CD4-positive, alpha-beta T cell treated with Interferon alpha-2 for 1 hour (primary cell): ENCODE data around the gene APPL2.
"Not testable (repeated sequence)": the region's sequence is repeated elsewhere in the genome, so short reads cannot be mapped to it uniquely, and the experiment has no call there.

ENCODE experiments used
- DNase-seq, 2 donors: peaks; one replicate each; pipeline ENCODE4 v3.0.0-alpha.2; 2020 to 2022

APPL2 gene

DNA sequence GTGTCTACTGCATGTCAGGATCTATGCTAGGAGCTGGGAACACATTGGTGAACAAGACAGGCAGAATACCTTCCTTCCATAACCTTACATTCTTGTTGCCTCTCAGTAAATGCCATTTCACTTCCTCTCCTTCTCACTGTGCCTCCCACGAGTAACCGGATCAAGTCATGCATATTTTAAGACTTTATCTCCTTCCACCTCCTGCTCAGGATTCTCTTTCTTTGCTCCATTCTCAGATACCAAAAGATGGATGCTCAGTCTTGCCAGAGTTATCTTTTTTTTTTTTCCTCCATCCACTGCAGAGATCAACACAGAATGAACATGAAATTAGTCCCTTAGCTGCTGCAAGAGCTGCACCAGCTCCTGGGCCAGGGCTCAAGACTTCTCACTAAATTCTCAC lies 20.0 kb upstream of the APPL2 start:
- no peak for DNase-seq

DNA sequence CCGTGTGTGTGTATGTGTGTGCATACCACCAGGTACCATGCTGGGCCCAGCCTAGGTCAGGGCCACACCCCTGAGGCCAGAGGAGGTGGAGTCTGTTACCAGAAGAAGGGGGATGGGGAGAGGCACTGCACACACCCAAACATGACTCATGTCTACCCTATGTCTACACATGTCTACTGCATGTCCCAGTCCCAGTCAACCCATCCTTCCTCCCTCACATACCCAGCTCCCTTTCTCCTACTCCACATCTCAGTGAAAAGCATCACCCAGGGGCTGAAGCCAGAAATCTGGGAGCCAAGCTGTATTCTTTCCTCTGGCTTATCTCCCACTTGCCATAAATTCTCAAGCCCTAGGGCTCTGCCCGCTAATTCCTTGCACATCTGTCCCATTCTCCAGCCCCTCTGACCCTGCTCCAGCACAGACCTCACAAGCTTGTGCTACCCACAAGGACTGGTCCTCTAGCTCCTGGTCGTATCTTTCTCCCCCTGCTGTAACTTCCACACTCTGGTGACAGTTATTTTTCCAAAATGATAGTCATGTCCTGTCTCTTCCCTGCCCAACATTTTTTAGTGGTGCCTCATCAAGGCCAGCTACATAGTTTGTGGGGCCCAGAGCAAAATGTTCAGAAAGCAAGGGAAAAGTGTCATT lies 18.0 kb upstream of the APPL2 start:
- DNase-seq, result no peak

DNA sequence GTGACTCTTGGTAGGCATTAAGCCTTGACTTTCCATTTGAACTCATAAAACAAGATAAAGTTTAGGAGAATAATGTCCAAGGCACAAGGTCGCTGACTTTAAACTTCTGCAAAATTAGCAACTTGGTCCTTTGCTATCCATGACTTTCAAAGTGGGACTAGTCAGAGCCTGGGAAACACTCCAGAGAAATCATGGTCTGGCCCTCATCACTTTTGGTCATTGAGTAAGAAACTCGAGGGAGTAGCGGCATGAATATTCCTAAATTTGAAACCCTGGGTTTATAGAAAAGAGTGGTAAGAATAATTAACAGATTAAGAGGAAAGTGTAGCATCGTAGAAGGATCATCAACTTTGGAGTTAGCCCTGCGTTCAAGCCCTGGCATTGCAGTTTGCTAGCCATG lies 16.9 kb upstream of the APPL2 start:
- no peak for DNase-seq

DNA sequence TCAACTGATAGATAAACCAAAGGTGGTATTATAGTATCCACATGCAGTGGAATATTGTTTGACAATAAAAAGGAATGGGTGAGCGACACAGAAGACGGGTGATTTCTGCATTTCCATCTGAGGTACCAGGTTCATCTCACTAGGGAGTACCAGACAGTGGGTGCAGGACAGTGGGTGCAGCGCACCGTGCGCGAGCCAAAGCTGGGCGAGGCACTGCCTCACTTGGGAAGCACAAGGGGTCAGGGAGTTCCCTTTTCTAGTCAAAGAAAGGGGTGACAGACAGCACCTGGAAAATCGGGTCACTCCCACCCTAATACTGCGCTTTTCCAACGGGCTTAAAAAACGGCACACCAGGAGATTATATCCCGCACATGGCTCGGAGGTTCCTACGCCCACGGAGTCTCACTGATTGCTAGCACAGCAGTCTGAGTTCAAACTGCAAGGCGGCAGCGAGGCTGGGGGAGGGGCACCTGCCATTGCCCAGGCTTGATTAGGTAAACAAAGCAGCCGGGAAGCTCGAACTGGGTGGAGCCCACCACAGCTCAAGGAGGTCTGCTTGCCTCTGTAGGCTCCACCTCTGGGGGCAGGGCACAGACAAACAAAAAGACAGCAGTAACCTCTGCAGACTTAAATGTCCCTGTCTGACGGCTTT lies 9.9 kb upstream of the APPL2 start:
- not testable (repeated sequence) for DNase-seq

DNA sequence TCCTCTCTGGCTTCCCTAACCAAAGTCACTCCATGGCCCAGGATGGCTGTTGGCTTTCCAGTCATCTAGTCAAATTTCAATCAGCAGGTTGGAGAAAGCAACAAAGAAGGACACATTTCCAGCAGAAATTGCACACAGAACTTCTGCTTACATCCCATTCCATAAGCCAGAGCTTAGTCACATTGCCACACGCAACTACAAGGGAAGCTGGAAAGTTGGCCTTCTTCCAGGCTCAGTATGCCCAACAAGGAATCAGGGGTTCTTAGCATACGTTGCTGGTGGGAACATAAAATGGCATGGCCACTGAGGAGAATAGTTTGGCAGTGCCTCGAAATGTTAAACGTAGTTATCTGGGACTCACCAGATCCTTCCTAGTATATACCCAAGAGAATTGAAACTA lies 9.3 kb upstream of the APPL2 start:
- DNase-seq, result no peak

DNA sequence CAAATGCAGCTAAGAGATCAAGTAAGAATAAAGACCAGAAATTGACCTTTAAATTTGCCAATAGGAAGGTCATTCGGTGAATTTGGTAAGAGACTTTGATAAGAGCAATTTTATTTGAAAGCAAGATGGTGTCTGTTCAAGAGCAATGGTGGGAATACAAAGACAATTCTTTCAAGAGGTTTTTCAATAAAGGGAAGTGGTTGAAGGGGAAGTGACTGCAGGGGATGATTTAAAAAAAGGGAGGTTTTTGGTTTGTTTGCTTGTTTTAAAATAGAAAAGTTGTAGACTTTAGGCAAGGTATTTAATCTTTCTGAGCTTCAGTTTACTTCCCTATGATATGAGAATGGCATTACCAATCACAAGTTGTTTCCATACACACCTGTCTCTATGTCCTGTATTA lies 4.3 kb upstream of the APPL2 start:
- DNase-seq, result no peak

DNA sequence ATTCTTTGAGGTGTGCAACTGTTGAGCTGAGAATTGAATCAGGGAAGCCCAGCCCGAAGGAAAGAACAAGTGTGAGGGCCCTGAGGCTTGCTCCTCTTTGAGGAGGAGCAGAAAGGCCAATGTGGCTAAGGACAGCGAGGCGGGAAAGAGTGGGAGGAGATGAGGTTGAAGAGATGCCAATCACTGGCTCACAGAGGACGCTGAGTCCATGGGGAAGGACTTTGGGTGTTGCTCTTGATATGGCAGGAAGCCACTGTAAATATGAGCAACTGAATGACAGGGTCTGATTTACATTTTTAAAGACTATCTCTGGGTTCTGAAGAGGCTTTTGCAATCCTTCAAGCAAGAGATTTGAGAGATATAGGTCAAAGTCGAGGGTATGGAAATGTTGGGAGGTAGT lies 3.3 kb upstream of the APPL2 start:
- DNase-seq, result no peak

DNA sequence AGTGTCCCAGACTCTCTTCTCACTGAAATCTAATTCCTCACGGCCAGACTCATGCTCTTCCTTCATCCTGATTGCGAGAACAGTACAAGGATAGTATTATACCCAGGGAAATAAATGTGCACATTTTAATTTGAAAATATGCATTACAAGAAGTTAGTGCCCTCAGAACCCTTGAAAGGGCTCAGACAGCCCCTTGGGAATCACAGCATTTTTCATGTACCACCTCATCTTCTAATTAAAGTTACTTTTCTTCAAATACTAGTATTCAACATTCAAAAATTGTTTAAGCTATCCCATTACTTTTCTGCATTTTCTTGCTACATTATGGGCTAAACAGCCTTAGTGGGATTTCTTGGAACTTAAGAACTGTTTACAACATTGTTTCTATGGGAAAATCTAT lies 1.7 kb upstream of the APPL2 start:
- DNase-seq, result no peak

DNA sequence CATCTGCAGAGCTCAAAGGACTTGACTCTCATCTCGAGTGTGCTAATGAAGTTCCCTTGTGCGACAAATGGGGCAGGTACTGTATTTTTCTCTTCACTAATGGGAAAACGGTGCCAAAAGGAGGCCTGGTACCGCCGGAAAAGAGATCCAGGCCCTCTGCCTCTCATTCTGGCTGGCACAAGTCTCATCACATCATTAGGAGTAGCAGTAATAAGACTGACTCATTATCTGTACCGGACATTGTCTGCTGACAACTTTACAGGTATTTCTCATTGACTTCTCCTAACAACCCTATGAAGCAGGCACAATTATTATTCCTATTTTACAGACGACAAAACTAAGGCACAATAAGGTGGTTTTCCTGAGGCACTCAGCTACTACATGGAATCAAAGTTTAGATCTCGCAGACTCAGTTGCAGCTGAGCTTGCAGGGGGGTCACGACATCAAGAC lies 668 bp downstream of the APPL2 start:
- no peak for DNase-seq

DNA sequence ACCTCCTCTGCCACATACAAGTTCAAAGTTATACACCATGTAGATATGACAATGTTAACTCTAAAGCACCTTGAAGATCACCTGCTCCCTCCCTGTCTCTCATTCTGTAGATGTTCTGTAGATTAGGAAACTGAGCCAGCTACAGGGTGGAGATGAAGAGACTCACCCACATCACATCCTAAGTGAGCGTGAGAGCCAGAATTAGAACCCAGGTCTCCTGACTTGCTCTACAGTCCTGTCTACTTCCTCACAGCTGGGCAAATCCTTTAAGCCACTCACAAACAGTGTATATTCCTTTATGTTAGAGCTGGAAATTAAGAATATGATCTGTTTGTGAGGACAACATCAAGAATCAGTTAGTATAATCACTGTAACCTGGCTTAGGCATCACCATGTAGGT lies 1.8 kb downstream of the APPL2 start:
- no peak for DNase-seq

DNA sequence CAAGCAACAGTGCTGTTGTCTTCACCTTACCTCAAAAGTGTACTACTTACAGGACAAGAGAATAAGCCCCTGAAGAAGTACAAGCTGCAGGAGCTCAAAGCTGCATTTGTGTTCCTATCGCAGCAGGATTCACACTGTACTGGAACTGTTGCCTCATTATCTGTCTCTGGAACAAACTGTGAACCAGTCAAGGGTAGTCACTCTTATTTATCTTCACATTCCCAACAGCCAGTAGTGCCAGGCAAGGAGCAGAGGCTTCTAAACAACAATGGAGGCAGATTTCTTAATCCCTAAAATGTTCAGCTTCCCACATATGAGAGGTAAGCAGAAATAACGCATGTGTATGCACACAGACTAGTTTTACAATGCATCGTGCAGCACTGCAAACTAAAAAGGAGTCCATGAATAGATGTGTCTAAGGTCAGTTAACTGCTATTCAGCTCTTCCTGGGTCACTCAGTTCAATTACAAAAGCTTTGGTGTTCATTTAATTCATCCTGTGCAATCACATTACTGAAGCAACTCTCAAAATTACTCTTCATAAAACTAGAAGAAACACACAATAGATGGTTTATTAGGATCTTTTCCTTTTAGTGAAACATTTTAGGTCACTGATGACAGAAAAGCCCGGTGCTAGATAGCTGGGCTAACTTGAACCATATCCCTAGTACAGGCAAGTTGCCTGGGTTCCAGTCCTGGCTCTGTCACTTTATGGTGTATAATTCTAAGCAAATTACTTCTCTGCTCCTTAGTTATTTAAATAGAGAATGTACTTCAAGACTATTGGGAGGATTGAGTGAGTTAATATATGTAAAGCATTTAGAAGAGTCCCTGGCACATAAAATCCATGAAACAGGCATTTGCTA lies 2.7 kb downstream of the APPL2 start:
- DNase-seq, result no peak

DNA sequence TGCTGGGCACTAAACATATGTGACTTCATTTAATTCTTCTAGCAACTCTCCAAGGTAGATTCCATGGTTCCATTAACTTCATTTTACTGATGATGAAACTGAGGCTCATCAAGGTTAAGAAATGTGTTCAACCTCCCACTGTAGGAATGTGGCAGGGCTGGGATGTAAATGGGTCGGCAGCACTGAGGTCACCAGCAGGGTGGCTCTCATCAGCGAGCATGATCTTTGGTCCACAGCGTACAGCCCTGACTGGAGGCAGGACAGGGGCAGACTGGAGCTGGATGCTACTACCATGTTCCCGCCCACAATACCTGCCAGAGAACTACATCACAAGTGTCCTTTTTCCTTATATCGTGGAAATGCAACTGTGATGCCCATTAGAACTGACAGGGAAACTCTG lies 4.6 kb downstream of the APPL2 start:
- DNase-seq, result no peak

DNA sequence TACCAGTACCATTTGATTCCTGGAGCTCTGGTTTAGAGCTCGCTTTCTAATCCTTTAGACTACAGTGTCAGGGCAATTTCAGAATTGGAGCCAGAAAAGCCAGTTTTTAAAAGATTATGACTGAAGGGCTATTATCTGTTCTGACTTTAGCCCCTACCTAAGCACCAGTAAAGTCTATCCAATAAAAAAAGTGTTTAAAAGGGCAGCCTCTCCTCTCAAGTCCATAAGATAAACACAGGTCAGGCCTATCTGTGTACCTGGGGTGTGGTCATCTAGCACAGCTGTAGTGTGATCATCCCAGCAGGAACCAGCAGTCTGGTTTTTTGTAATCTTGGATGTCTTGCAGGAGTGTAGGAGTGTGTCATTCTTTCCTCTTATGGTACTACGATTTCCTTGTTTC lies 6.6 kb downstream of the APPL2 start:
- no peak for DNase-seq

DNA sequence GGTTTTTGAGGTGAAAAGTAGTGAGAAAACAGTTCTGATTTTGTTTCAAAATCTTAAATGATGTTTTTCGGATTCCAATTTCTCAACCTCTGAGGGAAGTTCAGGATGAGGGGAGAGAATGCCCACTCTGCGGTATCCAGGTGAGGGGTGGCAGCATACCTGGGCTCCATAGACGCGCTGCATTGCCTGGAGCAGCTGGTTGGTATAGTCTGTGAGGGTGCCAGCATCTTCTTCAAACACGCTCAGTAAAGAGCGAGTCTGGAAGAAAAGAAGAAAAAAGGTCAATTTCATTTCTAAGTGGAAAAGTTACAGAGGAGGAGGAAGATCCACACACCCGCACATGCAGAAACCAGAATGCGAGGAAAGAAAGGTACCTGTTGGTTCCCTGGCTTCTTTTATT lies 7.0 kb downstream of the APPL2 start:
- DNase-seq, result no peak

DNA sequence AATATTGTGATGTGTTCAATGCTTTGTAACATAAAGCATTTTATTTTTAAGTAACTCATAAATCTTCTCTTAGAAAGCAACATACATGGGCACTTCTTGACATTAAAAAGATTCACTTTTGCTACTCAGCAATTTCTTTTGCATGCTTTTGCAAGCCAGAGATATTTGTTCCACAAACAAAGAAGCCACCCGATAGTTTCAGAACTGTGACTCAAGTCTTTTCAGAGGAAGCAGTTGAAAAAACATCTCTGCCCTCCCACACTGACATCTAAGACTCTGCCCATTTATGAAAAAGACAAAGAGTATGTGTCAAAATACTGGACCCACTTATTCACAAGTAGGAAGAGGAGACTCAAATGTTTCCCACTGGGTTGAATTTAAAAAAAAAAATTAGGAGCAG lies 7.5 kb downstream of the APPL2 start:
- DNase-seq, result no peak

DNA sequence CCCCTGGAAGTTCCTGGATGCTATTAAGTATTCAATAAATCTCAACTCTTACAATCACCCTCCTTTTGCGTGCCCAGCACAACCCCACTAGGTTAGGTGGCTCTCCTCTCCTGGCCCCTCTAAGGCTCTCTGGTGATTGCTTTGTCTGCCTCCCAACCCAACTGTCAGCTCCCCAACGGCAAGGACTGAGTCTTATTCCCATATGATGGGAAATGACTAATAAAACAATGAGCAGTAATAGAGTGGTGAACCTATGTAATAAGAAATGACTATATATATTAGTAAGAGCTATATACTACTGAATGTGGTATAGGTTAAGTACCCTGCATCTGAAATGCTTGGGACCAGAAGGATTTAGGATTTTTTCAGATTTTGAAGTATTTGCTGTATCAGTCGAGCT lies 8.1 kb downstream of the APPL2 start:
- DNase-seq, result no peak

DNA sequence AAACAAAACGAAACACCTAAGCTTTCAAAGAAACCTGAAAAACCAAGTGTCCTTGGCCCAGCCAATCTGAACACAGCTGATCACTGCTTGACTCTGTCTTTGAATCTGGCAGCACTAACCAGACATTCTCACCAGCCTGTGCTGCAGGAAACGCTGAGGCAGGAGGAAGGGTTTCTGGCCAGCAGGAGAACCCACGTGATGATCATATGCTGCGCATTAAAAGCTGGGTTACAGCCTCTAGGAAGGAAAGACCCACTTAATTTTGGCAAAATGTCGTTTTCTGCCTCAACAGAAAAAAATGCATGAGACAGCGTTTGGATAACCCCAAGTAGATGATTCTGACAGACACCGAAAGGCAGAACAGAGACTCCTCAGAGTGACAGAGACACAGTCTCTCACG lies 9.8 kb downstream of the APPL2 start:
- DNase-seq, result no peak

DNA sequence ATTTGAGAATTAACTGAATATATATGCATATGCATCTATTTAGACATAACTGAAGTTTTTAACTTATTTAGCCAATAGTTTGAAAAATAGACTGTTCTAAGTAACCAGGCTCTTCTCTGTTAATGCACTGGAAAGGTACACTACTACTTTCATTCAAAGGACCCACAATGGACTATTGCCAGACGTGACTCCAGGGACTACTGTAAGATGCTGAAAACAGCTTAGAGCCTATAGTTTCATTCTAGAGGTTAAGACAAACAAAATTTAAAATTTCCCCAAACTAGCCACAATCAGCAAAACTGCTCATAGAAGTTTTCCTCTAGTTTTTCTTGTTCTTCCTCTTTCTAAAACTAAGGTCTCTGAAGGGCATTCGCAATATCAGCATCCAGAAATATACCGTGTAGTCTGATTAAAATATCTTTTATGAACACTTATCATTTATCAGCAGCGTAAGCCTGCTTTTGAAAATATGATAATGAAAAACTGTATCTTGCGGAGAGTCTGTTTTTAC lies 10.4 kb downstream of the APPL2 start:
- DNase-seq, result no peak

DNA sequence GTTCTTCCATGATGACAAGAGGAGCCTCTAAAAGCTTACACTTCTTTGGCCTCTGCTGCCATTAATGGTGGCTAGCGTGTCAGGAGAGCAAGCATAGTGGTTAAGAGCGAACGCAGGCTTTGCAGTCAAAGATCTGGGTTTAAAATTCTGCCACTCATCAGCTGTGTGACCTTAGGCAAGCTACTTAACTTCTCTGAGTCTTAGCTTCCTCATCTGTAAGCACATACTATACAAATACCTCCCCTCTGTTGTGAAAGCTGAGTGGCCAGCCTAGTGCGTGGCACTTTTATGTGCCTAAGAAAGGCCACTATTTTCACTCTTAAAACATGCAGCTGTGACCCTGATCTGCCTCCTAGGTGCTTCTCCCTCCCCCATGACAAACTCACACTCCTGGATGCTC lies 11.6 kb downstream of the APPL2 start:
- no peak for DNase-seq

DNA sequence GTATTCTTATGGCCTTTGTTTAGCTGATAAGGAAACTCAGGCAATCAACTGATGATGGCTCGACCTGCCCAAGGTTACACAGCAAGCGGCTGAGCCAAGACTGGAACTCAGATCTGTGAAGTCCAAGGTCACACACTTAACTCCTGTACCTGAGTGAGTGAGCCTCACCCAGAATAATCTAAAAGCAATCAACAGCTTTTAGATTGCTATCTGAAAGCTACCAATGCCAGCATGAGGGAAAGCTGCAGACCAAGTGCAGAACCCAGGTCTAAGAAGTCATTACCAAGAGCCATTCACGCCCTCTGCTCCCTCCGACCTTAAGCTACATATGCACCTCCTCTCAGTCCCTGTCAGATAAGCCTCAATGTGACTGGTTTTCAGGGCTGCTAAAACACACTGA lies 12.1 kb downstream of the APPL2 start:
- no peak for DNase-seq

DNA sequence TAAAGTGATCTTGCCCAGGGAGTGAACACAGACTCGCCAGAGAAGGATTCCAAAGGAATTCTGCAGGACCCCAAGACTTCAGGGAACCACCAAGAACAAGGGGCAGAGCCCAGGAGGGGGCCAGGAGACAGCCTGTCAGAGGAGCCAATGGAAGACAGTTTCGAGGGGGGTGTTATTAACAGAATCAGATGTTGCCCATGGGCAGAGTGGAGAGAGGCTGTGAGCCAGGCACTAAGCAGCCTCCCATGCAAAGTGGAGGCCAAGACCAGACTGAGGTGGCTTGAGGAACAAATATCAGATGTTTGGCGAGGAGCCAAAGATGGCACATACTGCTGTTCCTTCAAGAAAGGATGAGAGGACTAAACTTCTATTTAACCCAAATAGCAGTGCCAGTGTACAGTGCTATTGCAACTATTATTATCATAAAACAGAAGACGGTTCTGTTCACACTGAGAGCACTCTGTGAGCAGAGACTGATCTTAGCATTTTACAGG lies 12.6 kb downstream of the APPL2 start:
- DNase-seq, result no peak

DNA sequence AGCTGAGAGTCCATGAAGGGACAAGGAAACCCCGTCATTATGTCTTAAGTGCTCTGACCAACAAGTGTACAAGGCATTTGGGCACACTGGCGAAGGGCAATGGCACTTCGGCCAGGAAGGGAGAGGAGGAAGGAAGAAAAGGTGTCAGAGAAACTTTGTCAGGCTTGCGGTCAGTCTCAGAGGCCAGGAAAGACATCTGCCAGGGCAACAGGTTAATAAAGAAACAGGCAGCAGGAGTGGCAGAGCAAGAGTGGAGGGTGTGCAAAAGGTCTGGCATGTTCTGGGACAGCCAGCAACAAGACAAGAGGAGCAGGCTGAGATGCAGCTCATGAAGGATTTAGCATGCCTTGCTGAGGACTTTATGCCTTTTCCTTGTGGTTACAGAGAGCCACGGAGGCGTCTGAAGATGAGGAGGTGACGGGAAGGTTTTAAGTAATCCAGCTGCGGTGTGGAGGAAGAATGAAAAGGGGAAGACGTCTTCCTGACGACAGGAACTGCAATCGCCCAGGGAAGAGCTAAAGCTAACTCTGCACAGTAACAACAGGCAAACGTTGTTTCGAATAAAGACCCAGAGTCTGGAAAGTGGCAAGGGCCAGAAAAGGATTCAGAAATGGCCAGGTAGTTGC lies 13.1 kb downstream of the APPL2 start:
- no peak for DNase-seq

DNA sequence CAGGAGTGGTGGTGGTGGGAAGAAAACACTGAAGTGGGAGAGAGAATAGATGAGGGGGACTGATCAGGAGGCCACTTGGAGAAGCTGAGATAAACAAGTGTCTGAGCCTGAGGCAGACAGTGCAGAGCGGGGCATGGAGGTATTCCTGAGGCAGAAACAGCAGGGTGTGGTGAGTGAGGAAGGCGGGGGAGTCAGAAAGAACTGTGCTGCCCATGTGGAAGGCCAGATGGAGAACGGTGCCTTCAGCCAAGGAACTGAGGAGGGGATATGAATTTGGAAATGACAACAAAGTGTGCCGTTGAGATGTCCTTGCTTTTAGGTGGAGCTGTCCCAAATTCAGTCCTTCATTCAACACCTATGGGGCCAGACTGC lies 13.7 kb downstream of the APPL2 start:
- DNase-seq, result no peak
